Measurements from ENCODE around the gene ARID3A. TPM values are rescaled to one million over a fixed set of nuclear protein-coding genes. Genes with fewer than 3 reads are reported as not detected.
A peak's percentile ranks its signal among the peaks of the same experiment; 100 is the strongest.

Gene ARID3A
- total and polyA plus RNA-seq, 2 of the 13 experiments (the other 11 are each of a cell fraction or from before 2014, with no cell fraction given): 71.3 to 77.9 TPM

- TF ChIP-seq, protein P1, sequence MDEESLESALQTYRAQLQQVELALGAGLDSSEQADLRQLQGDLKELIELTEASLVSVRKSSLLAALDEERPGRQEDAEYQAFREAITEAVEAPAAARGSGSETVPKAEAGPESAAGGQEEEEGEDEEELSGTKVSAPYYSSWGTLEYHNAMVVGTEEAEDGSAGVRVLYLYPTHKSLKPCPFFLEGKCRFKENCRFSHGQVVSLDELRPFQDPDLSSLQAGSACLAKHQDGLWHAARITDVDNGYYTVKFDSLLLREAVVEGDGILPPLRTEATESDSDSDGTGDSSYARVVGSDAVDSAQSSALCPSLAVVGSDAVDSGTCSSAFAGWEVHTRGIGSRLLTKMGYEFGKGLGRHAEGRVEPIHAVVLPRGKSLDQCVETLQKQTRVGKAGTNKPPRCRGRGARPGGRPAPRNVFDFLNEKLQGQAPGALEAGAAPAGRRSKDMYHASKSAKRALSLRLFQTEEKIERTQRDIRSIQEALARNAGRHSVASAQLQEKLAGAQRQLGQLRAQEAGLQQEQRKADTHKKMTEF (CRISPR knock-in tag; IDR thresholded peaks at IDR 0.05): peak; percentile 29; the same call in 1 of the 2 replicates
- TF ChIP-seq ZBTB7A (CRISPR knock-in tag; IDR thresholded peaks at IDR 0.05): peak; percentile 95
- no peak for TF ChIP-seq FLYWCH1 (CRISPR knock-in tag; IDR thresholded peaks at IDR 0.05)
- peak; percentile 6; the same call in 1 of the 2 replicates for TF ChIP-seq GATAD1 (CRISPR knock-in tag; IDR thresholded peaks at IDR 0.05)
- TF ChIP-seq GABPA (IDR thresholded peaks at IDR 0.05; ENCODE audit: low read depth, low read length): no peak
- TF ChIP-seq GABPA (CRISPR knock-in tag; IDR thresholded peaks at IDR 0.05; ENCODE audit: low read depth): peak; percentile 18; the same call in 1 of the 2 replicates
- no peak for TF ChIP-seq HOXA7 (CRISPR knock-in tag; IDR thresholded peaks at IDR 0.05)
- TF ChIP-seq THAP11 (CRISPR knock-in tag; IDR thresholded peaks at IDR 0.05): peak; percentile 28; the same call in 1 of the 2 replicates
- TF ChIP-seq RARA (CRISPR knock-in tag; IDR thresholded peaks at IDR 0.05): 0 out of 2 replicates have a peak, but pooled peaks have one; percentile 12
- TF ChIP-seq PITX1 (CRISPR knock-in tag; IDR thresholded peaks at IDR 0.05): 0 out of 2 replicates have a peak, but pooled peaks have one; percentile 15
- TF ChIP-seq, protein P2, sequence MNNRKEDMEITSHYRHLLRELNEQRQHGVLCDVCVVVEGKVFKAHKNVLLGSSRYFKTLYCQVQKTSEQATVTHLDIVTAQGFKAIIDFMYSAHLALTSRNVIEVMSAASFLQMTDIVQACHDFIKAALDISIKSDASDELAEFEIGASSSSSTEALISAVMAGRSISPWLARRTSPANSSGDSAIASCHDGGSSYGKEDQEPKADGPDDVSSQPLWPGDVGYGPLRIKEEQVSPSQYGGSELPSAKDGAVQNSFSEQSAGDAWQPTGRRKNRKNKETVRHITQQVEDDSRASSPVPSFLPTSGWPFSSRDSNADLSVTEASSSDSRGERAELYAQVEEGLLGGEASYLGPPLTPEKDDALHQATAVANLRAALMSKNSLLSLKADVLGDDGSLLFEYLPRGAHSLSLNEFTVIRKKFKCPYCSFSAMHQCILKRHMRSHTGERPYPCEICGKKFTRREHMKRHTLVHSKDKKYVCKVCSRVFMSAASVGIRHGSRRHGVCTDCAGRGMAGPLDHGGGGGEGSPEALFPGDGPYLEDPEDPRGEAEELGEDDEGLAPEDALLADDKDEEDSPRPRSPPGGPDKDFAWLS (CRISPR knock-in tag; IDR thresholded peaks at IDR 0.05; ENCODE audit: borderline replicate concordance): no peak
- TF ChIP-seq MLLT10 (CRISPR knock-in tag; IDR thresholded peaks at IDR 0.05): no peak
- peak; percentile 12; the same call in 1 of the 2 replicates for TF ChIP-seq ZNF574 (CRISPR knock-in tag; IDR thresholded peaks at IDR 0.05)
- no peak for TF ChIP-seq SATB2 (CRISPR knock-in tag; IDR thresholded peaks at IDR 0.05)
- TF ChIP-seq MAZ (IDR thresholded peaks at IDR 0.05; ENCODE audit: borderline replicate concordance, low read depth, low read length): peak; percentile 21; the same call in 1 of the 2 replicates
- peak; percentile 71 for TF ChIP-seq MAZ (CRISPR knock-in tag; IDR thresholded peaks at IDR 0.05; ENCODE audit: low read depth)
- 0 out of 2 replicates have a peak, but pooled peaks have one; percentile 30 for TF ChIP-seq MAX (IDR thresholded peaks at IDR 0.05)
- peak; percentile 87 for TF ChIP-seq CEBPG (CRISPR knock-in tag; IDR thresholded peaks at IDR 0.05)
- TF ChIP-seq SALL2 (CRISPR knock-in tag; IDR thresholded peaks at IDR 0.05): peak; percentile 77; the same call in 1 of the 2 replicates
- TF ChIP-seq, protein P3, sequence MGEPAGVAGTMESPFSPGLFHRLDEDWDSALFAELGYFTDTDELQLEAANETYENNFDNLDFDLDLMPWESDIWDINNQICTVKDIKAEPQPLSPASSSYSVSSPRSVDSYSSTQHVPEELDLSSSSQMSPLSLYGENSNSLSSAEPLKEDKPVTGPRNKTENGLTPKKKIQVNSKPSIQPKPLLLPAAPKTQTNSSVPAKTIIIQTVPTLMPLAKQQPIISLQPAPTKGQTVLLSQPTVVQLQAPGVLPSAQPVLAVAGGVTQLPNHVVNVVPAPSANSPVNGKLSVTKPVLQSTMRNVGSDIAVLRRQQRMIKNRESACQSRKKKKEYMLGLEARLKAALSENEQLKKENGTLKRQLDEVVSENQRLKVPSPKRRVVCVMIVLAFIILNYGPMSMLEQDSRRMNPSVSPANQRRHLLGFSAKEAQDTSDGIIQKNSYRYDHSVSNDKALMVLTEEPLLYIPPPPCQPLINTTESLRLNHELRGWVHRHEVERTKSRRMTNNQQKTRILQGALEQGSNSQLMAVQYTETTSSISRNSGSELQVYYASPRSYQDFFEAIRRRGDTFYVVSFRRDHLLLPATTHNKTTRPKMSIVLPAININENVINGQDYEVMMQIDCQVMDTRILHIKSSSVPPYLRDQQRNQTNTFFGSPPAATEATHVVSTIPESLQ (CRISPR knock-in tag; conservative IDR thresholded peaks at IDR 0.05): no peak
- no peak for TF ChIP-seq CERS6 (CRISPR knock-in tag; IDR thresholded peaks at IDR 0.05)
These were observed 935 bp downstream of the ARID3A start (continued) for GRCh38 chr19:926589-927350.

Measured in HepG2 (cell line).